Stimulated activated naive B cell treated with anti-CD40 and anti-IgM and Interleukin-4, amounts not matched to agents 10 μg/mL and 1 μg/mL and 100 μg/mL, for 72 hours (primary cell): Measurements from ENCODE around the gene OPCML.

Source experiments
- ATAC-seq, 2 donors: fragments of 150-1000 bp; cut with Tn5 transposase; replicated peaks; 2 replicates each; pipeline ENCODE4 v1.10.0; 2021; ENCODE audit warnings: moderate library complexity in 1 of 2
- DNase-seq: peaks from one replicate; pipeline ENCODE4 v3.0.0; 2021
- H3K27ac Mint-ChIP-seq: one replicate; pipeline ENCODE4 v1.8.0; 2022; ENCODE audit warnings: mild to moderate bottlenecking, mixed read lengths
- H3K27me3 Mint-ChIP-seq, 2 donors: one replicate each; pipeline ENCODE4 v1.8.0; 2022; ENCODE audit warnings: mixed read lengths in 2 of 2
- H3K36me3 Mint-ChIP-seq, 2 donors: one replicate each; pipeline ENCODE4 v1.8.0; 2022; ENCODE audit warnings: mixed read lengths in 2 of 2, mild to moderate bottlenecking in 1 of 2
- H3K4me1 Mint-ChIP-seq, 2 donors: one replicate each; pipeline ENCODE4 v1.8.0; 2022; ENCODE audit warnings: mixed read lengths in 2 of 2, mild to moderate bottlenecking in 1 of 2
- H3K4me3 Mint-ChIP-seq, 2 donors: one replicate each; pipeline ENCODE4 v1.8.0; 2022; ENCODE audit warnings: mild to moderate bottlenecking in 2 of 2, mixed read lengths in 2 of 2, moderate library complexity in 1 of 2
- H3K9me3 Mint-ChIP-seq, 2 donors: one replicate each; pipeline ENCODE4 v1.8.0; 2022; ENCODE audit warnings: mixed read lengths in 2 of 2, mild to moderate bottlenecking in 1 of 2

OPCML gene

DNA sequence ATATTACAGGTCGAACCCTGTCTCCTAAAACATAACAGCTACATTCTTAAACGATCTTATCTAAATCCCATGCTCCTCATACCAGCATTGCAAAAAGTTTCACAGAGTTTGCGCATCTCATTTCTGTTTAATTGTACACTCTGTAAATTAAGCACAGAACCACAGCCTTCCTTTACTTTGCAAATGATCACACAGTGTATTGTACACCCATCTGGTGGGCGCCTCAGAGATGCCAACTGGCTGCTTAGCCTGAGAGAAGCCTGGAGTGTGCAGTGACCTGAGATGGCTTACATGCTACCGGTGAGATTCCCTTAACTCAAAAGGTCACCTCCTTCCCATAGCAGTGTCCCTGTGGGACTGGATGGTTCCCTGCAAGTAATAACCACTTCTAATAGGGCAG lies 1077.3 kb downstream of the OPCML start:
- Mint-ChIP-seq H3K9me3 (peaks cover 4 to 10% of the 10 kb centered on the region in 2 donors), H3K27me3 (no peaks in the 10 kb centered on the region), H3K27ac (no peak overlapping the region), H3K4me1 (no peaks in the 10 kb centered on the region), H3K36me3 (no peaks in the 10 kb centered on the region), H3K4me3 (no peak overlapping the region)
- no peak for DNase-seq
- ATAC-seq, result no peak

DNA sequence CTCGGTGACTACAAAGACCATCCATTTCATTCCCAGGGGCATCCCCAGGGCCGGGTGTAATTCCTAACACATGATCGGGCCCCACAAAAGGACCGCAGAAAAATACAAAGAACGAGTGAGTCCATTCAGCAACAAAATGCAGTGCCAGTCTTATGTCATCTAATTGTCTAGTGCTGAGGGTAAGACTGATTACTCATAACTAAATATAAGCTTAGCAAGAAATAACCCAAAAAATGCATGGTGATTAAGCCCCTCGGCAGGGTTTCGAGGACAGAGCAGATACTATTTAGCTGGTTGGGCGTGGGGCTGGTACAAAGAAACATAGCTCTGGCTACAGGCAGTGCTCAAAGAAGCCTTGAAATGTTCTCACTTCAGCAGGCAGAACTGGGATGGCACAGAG lies 1078.9 kb downstream of the OPCML start:
- DNase-seq (no peak), ATAC-seq (no peak)
- no peaks in the 10 kb centered on the region for H3K4me1 Mint-ChIP-seq
- H3K27me3 Mint-ChIP-seq, result no peaks in the 10 kb centered on the region
- H3K9me3 Mint-ChIP-seq, result peaks cover 4 to 8% of the 10 kb centered on the region in 2 donors
- no peaks in the 10 kb centered on the region for H3K36me3 Mint-ChIP-seq
- no peak overlapping the region for H3K27ac Mint-ChIP-seq
- no peak overlapping the region for H3K4me3 Mint-ChIP-seq

DNA sequence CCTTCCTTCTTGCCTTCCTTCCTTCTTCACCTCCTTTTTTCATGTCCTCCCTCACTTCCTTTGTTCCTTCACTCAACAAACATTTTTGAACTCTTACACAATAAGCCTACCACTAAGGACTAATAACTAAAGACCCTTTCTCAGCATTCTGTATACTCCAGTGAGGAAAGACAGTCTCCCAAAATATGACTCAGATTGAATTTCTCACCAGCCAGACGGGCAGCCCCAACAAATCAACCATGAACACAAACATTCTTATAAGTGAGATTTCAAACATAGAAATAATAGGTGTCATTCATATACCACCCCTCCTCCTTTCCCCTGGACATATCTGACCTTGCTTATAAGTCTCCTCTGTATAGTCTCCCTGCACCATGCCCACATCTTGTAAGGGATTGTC lies 1079.7 kb downstream of the OPCML start:
- H3K4me1 Mint-ChIP-seq, result no peaks in the 10 kb centered on the region
- DNase-seq (no peak), ATAC-seq (no peak)
- H3K4me3 Mint-ChIP-seq, result no peak overlapping the region
- no peaks in the 10 kb centered on the region for H3K36me3 Mint-ChIP-seq
- no peak overlapping the region for H3K27ac Mint-ChIP-seq
- H3K27me3 Mint-ChIP-seq, result no peaks in the 10 kb centered on the region
- H3K9me3 Mint-ChIP-seq, result peaks cover 4 to 6% of the 10 kb centered on the region in 2 donors

DNA sequence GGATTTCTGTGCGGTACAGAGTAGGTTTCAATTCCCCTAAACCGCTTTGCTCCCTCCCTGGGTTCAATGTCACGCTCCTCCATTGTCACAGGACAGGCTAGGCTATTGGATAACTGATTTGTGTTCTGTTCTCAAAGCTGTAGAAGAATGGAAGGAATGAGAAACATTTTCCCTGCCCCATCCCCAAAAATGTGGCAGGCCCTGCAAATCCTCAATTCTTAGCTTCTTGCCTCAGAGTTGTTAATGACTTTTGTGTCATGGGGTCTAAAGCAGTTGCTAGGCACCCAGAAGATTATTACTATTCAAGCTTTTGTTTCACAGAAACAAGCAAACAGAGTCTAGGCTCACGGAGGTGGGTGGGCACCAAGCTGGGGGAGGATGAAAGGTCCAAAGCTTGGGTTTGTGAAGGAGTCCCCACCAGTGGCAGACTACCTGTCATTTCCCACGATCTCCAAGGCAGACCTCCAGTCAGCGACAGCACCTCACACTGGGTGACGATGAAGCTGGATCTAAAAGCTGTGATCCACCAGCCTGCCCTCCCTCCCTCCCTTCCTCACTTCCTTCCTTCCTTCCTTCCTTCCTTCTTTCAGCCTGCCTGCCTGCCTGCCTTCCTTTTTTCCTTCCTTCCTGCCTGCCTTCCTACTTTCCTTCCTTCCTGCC lies 1080.2 kb downstream of the OPCML start:
- Mint-ChIP-seq H3K4me1 (no peaks in the 10 kb centered on the region), H3K27ac (no peak overlapping the region), H3K36me3 (no peaks in the 10 kb centered on the region), H3K9me3 (peaks cover 4 to 6% of the 10 kb centered on the region in 2 donors), H3K4me3 (no peak overlapping the region), H3K27me3 (no peaks in the 10 kb centered on the region)
- ATAC-seq, result no peak
- no peak for DNase-seq

DNA sequence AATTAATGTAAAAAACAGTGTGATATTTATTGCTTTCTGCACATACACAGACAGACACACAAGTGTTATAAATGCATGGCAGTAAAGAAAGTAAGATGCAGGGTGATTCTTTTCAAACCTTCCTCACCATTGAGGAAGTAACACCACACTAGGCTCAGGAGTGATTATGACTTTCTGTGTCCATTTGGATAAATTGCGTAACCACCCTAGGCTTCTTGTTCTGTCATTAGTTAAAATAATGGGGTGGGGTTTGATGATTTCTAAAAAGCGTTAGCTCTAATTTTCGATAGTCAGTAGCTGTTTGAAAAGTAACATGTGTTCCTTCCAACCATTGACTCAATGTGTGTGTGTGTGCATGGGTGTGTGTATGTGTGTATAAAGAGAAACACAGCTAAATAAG lies 1081.7 kb downstream of the OPCML start:
- DNase-seq, result no peak
- no peak overlapping the region for H3K4me3 Mint-ChIP-seq
- no peak for ATAC-seq
- H3K27me3 Mint-ChIP-seq, result no peaks in the 10 kb centered on the region
- H3K27ac Mint-ChIP-seq, result no peak overlapping the region
- peaks cover 6% of the 10 kb centered on the region in 2 donors for H3K9me3 Mint-ChIP-seq
- no peaks in the 10 kb centered on the region for H3K36me3 Mint-ChIP-seq
- no peaks in the 10 kb centered on the region for H3K4me1 Mint-ChIP-seq

DNA sequence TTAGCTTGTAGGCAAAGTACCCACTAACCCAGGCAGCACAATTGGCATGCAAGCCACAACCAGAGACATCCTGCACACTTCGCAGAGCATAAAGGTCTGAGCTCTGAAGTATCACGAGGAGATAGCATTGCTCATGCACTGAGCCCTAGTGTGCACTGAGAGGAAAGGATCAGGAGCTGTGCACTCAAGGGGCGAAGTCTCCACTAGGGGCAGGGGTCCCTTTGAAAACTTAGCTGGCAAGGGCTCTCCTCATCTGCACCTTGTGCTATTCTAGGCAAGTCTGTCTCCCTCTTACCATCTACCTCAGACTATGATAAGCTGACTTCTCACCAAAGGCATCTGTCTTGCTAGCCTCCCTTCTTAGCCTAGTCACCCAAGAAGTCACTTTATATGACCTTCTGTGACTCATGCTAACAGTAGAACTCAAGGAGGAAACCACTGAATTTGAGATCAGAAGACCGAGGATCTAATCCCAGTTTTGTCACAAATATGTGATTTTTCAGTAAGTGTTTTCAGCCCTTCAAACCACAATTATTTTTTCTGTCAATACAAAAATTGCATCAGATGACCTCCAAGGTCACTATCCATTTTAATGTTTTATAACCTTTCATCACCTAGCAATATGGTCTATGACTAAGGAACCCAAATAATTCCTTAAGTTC lies 1083.8 kb downstream of the OPCML start:
- H3K9me3 Mint-ChIP-seq, result peaks cover 7 to 8% of the 10 kb centered on the region in 2 donors
- no peak for ATAC-seq
- H3K4me3 Mint-ChIP-seq, result no peak overlapping the region
- H3K27ac Mint-ChIP-seq, result no peak overlapping the region
- H3K27me3 Mint-ChIP-seq, result no peaks in the 10 kb centered on the region
- no peaks in the 10 kb centered on the region for H3K36me3 Mint-ChIP-seq
- no peaks in the 10 kb centered on the region for H3K4me1 Mint-ChIP-seq
- no peak for DNase-seq

DNA sequence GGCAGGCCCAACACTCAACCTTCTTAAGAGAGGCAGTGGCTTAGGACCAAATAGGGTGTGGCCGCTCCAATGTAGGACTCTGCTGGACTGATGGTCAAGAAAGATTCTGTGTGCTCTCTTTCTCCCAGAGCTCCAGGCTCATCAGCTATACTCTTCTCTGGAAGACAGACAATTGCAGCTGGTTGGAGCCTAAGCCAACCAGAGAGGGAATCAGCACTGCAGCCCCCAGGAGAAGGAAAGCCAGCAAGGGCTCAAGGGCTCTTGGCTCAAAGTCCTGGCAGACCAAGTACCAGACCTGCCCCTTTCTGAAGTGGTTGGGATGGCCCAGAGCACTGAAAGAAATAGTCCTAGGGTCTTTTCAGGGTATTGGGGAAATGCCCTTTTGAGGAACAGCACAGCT lies 1084.5 kb downstream of the OPCML start:
- Mint-ChIP-seq H3K27ac (no peak overlapping the region), H3K27me3 (no peaks in the 10 kb centered on the region), H3K36me3 (no peaks in the 10 kb centered on the region), H3K9me3 (peaks cover 8 to 10% of the 10 kb centered on the region in 2 donors), H3K4me1 (no peaks in the 10 kb centered on the region), H3K4me3 (no peak overlapping the region)
- no peak for DNase-seq
- no peak for ATAC-seq

DNA sequence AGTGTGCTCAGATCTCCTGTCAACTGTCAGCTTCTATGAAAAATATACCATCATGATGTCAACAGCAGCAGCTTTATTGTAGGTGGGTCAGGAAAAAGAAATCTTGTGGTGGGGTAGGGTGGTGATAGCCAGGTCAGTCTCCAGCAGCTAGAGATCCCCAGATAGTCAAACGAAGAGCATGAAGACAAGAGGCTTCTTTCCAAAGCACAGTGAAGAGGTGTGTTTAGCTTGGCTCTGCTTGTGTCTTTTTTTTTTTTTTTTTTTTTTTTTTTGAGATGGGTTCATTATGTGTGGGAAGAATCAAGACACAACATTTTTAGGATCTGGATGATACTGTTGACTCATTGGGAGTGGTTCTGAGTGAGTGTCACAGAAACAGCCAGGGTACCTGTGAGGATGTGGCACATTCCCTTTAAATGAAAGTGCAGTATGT lies 1086.4 kb downstream of the OPCML start:
- ATAC-seq (no peak), DNase-seq (no peak)
- H3K27ac Mint-ChIP-seq, result no peak overlapping the region

DNA sequence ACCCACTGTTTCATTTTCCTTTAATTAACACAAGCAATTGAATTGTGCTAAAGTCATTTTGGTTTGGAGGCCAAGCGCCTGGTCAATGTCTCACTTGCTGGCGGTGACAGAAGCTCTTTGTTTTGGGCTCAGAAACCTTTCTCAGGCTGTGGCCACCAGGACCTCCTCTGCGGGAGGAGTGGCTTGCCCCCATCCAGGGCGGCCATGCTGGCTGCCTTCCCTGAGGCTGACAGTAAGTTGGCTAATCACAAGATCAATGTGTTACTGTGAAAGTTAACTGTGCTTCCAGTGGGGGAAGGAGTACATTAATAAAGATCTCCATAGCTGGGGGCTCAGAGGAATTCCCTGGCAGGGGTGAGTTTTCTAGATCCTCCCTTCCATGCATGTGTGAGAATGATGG lies 1087.4 kb downstream of the OPCML start:
- Mint-ChIP-seq H3K4me3 (no peak overlapping the region), H3K27ac (no peak overlapping the region), H3K27me3 (no peaks in the 10 kb centered on the region), H3K4me1 (no peaks in the 10 kb centered on the region), H3K9me3 (peaks cover 7 to 14% of the 10 kb centered on the region in 2 donors), H3K36me3 (no peaks in the 10 kb centered on the region)
- ATAC-seq (no peak), DNase-seq (no peak)

More for the DNA sequence above, 1086.4 kb downstream of the OPCML start:
- no peaks in the 10 kb centered on the region for H3K36me3 Mint-ChIP-seq
- H3K27me3 Mint-ChIP-seq, result no peaks in the 10 kb centered on the region
- peaks cover 4 to 8% of the 10 kb centered on the region in 2 donors for H3K9me3 Mint-ChIP-seq
- no peak overlapping the region for H3K4me3 Mint-ChIP-seq
- H3K4me1 Mint-ChIP-seq, result no peaks in the 10 kb centered on the region

DNA sequence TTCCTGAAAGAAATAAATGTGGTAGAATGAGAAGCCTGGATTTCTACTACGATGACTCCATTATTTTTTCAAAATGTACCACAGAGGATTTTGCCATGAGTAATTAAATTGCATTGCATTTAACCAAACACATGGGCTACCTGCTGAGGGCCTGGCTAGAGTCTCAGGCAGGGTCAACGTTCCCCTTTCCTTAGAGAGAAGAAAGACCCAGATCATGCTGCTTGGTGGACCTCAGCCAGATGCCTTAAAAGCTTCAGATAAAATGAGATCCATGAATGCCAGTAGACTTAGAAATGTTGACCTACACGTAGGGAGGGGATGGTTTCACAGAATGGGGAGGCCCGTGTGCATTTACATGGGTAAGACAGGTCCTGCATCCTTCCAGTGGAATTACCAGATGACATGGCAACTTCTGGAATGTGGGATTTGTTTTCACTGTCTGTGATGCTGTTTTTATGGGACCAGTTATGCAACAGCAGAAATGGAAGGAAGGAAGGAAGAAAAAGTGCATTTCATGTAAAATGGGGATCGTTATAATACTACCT lies 1092.5 kb downstream of the OPCML start:
- H3K9me3 Mint-ChIP-seq, result peaks cover 11 to 16% of the 10 kb centered on the region in 2 donors
- no peaks in the 10 kb centered on the region for H3K4me1 Mint-ChIP-seq
- H3K4me3 Mint-ChIP-seq, result no peak overlapping the region
- DNase-seq, result no peak
- H3K27me3 Mint-ChIP-seq, result no peaks in the 10 kb centered on the region
- no peaks in the 10 kb centered on the region for H3K36me3 Mint-ChIP-seq
- H3K27ac Mint-ChIP-seq, result no peak overlapping the region
- no peak for ATAC-seq

DNA sequence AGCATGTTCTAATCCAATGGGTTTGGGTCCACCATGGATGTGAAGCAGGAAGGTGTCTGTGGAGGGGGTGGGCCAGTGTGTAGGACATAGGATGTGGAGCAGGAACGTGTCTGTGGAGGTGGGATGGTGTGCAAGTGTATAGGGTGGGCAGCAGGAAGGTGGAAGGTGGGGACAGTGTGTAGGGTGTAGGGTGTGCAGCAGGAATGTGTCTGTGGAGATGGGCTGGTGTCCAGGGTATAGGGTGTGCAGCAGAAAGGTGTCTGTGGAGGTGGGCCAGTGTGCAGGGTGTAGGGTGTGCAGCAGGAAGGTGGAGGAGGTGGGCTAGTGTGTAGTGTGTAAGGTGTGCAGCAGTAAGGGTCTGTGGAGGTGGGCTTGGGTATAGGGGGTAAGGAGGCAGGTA lies 1093.9 kb downstream of the OPCML start:
- Mint-ChIP-seq H3K27me3 (no peaks in the 10 kb centered on the region), H3K36me3 (no peaks in the 10 kb centered on the region), H3K4me1 (no peaks in the 10 kb centered on the region), H3K9me3 (peaks cover 9 to 16% of the 10 kb centered on the region in 2 donors), H3K27ac (no peak overlapping the region), H3K4me3 (no peak overlapping the region)
- DNase-seq (no peak), ATAC-seq (no peak)

DNA sequence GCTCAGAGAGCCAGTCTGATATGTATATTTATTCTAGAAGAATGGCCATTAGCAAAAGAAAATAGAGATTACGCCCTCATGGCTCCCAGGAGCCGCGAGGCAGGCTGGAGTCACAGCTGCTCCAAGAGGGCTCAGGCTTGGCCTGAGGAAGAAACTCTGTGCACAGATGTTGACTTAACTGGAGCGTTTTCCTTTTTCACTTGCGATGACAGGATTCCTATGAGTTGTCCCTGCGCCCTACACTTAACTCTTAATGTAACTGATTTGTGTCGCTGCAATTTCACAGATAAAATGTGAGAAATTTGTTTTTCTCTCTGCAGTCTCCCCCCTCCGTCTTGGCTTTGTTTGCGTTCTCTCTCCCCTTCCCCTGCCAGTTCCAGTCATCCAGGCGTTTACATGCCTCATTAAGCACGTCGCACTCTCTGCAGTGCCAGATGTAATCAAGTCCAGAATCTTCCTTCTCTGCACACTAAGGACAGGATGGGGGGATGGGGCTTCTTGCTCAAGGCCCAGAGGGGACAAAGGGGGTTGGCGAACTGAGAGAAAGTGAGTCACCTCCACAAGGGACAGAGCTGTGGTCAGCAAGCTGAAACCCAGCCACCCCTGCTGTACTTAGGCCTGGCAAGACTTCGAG lies 1101.8 kb downstream of the OPCML start:
- no peak overlapping the region for H3K27ac Mint-ChIP-seq
- H3K4me3 Mint-ChIP-seq, result no peak overlapping the region
- no peaks in the 10 kb centered on the region for H3K27me3 Mint-ChIP-seq
- H3K36me3 Mint-ChIP-seq, result no peaks in the 10 kb centered on the region
- DNase-seq, result no peak
- no peaks in the 10 kb centered on the region for H3K4me1 Mint-ChIP-seq
- no peak for ATAC-seq
- peaks cover 4 to 9% of the 10 kb centered on the region in 2 donors for H3K9me3 Mint-ChIP-seq

DNA sequence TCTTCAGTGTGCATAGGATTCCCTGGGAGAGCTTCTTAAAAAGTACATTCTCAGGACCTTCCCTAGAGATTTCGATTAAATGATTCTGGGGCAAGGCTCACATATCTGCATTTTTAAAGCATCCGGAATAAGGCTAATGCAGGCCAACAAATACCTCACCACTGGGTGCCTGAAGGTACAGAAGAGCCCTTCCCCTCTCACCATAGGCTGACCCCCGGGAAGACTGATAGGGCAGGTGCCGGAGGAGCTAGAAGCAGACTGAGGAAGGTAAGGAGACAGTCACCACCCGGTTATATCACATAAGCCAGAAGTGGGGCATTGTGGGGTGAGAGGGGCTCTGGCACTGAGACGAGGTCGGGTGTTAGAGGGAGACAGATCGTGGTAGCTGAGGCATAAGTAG lies 1102.6 kb downstream of the OPCML start:
- no peaks in the 10 kb centered on the region for H3K4me1 Mint-ChIP-seq
- H3K27ac Mint-ChIP-seq, result no peak overlapping the region
- ATAC-seq, result no peak

DNA sequence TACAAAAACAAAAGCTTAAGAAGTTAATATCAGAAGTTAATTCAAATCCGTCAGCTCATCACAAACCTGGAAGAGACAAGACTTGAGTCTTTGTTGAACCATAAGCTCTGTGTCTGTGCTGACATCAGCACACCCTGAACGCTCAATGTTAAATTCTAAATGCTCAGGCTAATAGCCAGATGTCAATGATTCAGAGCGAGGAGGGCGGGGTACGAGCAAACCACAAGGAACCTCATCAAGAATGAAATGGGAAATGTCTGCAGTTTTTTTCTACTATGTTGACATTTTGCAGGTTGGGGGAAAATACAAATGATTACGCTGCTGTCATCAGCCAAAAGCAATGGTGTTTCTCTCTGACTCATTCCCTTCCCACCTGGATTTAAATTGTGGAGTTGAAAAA lies 1104.7 kb downstream of the OPCML start:
- Mint-ChIP-seq H3K27me3 (no peaks in the 10 kb centered on the region), H3K9me3 (peaks cover 2 to 9% of the 10 kb centered on the region in 2 donors), H3K4me3 (no peak overlapping the region), H3K4me1 (no peaks in the 10 kb centered on the region), H3K36me3 (no peaks in the 10 kb centered on the region), H3K27ac (no peak overlapping the region)
- ATAC-seq (no peak), DNase-seq (no peak)

More for the DNA sequence above, 1102.6 kb downstream of the OPCML start:
- Mint-ChIP-seq H3K36me3 (no peaks in the 10 kb centered on the region), H3K4me3 (no peak overlapping the region), H3K27me3 (no peaks in the 10 kb centered on the region), H3K9me3 (peaks cover 4 to 9% of the 10 kb centered on the region in 2 donors)
- no peak for DNase-seq

DNA sequence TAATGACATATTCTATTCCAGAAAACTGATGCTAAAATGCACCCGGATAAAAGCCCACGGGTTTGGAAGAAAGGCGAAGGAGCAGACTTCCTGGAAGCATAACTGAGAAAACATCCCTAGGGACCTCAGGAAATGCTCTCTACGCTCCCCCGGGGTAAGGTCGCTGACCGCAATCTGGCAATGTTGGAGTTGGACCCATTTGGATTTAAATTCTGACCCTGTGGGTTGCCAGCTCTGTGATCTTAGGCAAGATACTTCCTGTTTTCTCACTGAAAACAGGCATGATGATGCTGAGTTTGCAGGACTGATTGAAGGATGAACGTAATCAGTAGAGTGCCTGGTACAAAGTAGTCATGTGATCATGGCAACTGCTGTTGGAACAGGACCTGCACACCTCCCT lies 1107.9 kb downstream of the OPCML start:
- peaks cover 5% of the 10 kb centered on the region in 2 donors for H3K9me3 Mint-ChIP-seq

More for the DNA sequence above, 1107.9 kb downstream of the OPCML start:
- Mint-ChIP-seq H3K36me3 (no peaks in the 10 kb centered on the region), H3K4me1 (no peaks in the 10 kb centered on the region), H3K27ac (no peak overlapping the region), H3K4me3 (no peak overlapping the region), H3K27me3 (no peaks in the 10 kb centered on the region)
- ATAC-seq (no peak), DNase-seq (no peak)
